ENCODE results near the gene SUN2. TPM values are rescaled to one million over a fixed set of nuclear protein-coding genes. Genes with fewer than 3 reads are reported as not detected.

Gene SUN2
- total RNA-seq, 1 donor from 2014 or later = 186 TPM

- no peak for DNase-seq (ENCODE audit: low spot score)
Measured at GRCh38 chr22:38735126-38735464, 20.7 kb downstream of the SUN2 start.

- DNase-seq (ENCODE audit: low spot score) = no peak
Measured at GRCh38 chr22:38734421-38735100, 21.2 kb downstream of the SUN2 start.

GRCh38 chr22:38733724-38734381, 21.9 kb downstream of the SUN2 start:
- no peak for DNase-seq (ENCODE audit: low spot score)

GRCh38 chr22:38733329-38733723, 22.5 kb downstream of the SUN2 start:
- DNase-seq (ENCODE audit: low spot score) = no peak

GRCh38 chr22:38732251-38732815, 23.5 kb downstream of the SUN2 start:
- no peak for DNase-seq (ENCODE audit: low spot score)

GRCh38 chr22:38731703-38732161, 24.1 kb downstream of the SUN2 start:
- no peak for DNase-seq (ENCODE audit: low spot score)

GRCh38 chr22:38730411-38730871, 25.4 kb downstream of the SUN2 start:
- DNase-seq (ENCODE audit: low spot score) = no peak

- no peak for DNase-seq (ENCODE audit: low spot score)
Measured at GRCh38 chr22:38729946-38730345, 25.9 kb downstream of the SUN2 start.

- DNase-seq (ENCODE audit: low spot score) = no peak
Measured at GRCh38 chr22:38728871-38729796, 26.7 kb downstream of the SUN2 start.

GRCh38 chr22:38727530-38728451, 28.0 kb downstream of the SUN2 start:
- DNase-seq (ENCODE audit: low spot score) = no peak

GRCh38 chr22:38727123-38727522, 28.7 kb downstream of the SUN2 start:
- DNase-seq (ENCODE audit: low spot score) = no peak

- no peak for DNase-seq (ENCODE audit: low spot score)
Measured at GRCh38 chr22:38725900-38726655, 29.7 kb downstream of the SUN2 start.

GRCh38 chr22:38724926-38725571, 30.7 kb downstream of the SUN2 start:
- DNase-seq (ENCODE audit: low spot score) = no peak

- no peak for DNase-seq (ENCODE audit: low spot score)
Measured at GRCh38 chr22:38724176-38724575, 31.6 kb downstream of the SUN2 start.

- no peak for DNase-seq (ENCODE audit: low spot score)
Measured at GRCh38 chr22:38721551-38721950, 34.2 kb downstream of the SUN2 start.

- DNase-seq (ENCODE audit: low spot score) = no peak
Measured at GRCh38 chr22:38720350-38720749, 35.4 kb downstream of the SUN2 start.

- DNase-seq (ENCODE audit: low spot score) = no peak
Measured at GRCh38 chr22:38719196-38719595, 36.6 kb downstream of the SUN2 start.

GRCh38 chr22:38718414-38718813, 37.4 kb downstream of the SUN2 start:
- DNase-seq (ENCODE audit: low spot score) = no peak

- DNase-seq (ENCODE audit: low spot score) = no peak
Measured at GRCh38 chr22:38717244-38717643, 38.6 kb downstream of the SUN2 start.

- no peak for DNase-seq (ENCODE audit: low spot score)
Measured at GRCh38 chr22:38716826-38717225, 39.0 kb downstream of the SUN2 start.
